K562 (cell line): Measurements from ENCODE around the gene SLC4A1. TPM values are rescaled to one million over a fixed set of nuclear protein-coding genes. Genes with fewer than 3 reads are reported as not detected.

Experiments
- ATAC-seq: fragments of 200-7000 bp; cut with Tn5 transposase; 3 replicates; pipeline ENCODE4 v1.9.1; 2020; ENCODE audit warnings: moderate library complexity
- BruUV-seq: library from RNA; stranded (reverse); fragments of 400-500 nt; replicated peaks from 2 replicates; lab custom pipeline; 2021; lab: Mats Ljungman, UMichigan
- CTCF ChIA-PET: fragments of 300-600 bp; formaldehyde crosslinking; extraction: SDS; loops from one replicate; lab custom pipeline; 2021; ENCODE audit warnings: low intra/inter-chr PET ratio; lab: Yijun Ruan, JAX
- POLR2A ChIA-PET: fragments of 300-600, 350-650 bp; sonication (Branson Sonifier 250); formaldehyde crosslinking; extraction: SDS; loops from one replicate; lab custom pipeline; 2021; ENCODE audit warnings: antibody characterized with exemption, inconsistent platforms; lab: Yijun Ruan, JAX
- DNase-seq, 4 experiments: peaks; one replicate each; pipeline versions ENCODE4 v3.0.0 to v3.0.0-alpha.2; 2011 to 2018; ENCODE audit warnings: low spot score in 3 of 4, mixed read lengths in 3 of 4; ENCODE audit errors: extremely low read depth in 1 of 4
- FAIRE-seq: peaks from 2 replicates; lab custom pipeline; 2011; peaks lifted over from hg19 to GRCh38; lab: Jason Lieb, UNC
- H2AFZ ChIP-seq: 2 replicates; pipeline ENCODE4 v1.6.0; 2011; ENCODE audit warnings: low read depth, low read length, control low read depth, inconsistent platforms
- H3K27ac ChIP-seq: fragments of 200-600 bp; 3 replicates; pipeline ENCODE4 v1.8.0; 2011; ENCODE audit warnings: low read depth, mild to moderate bottlenecking, control low read depth, inconsistent platforms, low read length, moderate library complexity, mixed read lengths; ENCODE audit errors: extremely low read depth
- H3K27me3 ChIP-seq, 2 experiments: fragments of 300-600 bp in 1 of 2; 2 replicates in 1 of 2; 3 replicates in 1 of 2; pipeline versions ENCODE4 v1.6.0 to v1.8.0; 2011; ENCODE audit warnings: inconsistent platforms in 2 of 2, low read length in 2 of 2, mild to moderate bottlenecking in 1 of 2, mixed read lengths in 1 of 2, moderate library complexity in 1 of 2; ENCODE audit not compliant: control insufficient read depth in 2 of 2, insufficient read depth in 2 of 2
- H3K36me3 ChIP-seq: fragments of 300-600 bp; 3 replicates; pipeline ENCODE4 v1.8.0; 2011; ENCODE audit warnings: mild to moderate bottlenecking, low read length, inconsistent platforms; ENCODE audit not compliant: control insufficient read depth, insufficient read depth
- H3K4me1 ChIP-seq, 2 experiments: fragments of 200-600 bp in 1 of 2; replicated peaks in 1 of 2; 2 replicates in 1 of 2; 3 replicates in 1 of 2; pipeline versions ENCODE4 v1.5.1 to v1.8.0; 2011; ENCODE audit warnings: inconsistent platforms in 2 of 2, low read length in 2 of 2, mild to moderate bottlenecking in 1 of 2, mixed read lengths in 1 of 2, moderate library complexity in 1 of 2; ENCODE audit not compliant: control insufficient read depth in 2 of 2, insufficient read depth in 2 of 2
- H3K4me2 ChIP-seq: 2 replicates; pipeline ENCODE4 v1.6.1; 2011; ENCODE audit warnings: low read length, control low read depth, inconsistent platforms, mixed read lengths; ENCODE audit not compliant: insufficient read depth
- H3K4me3 ChIP-seq: fragments of 200-600 bp; sonication (generic), shearing (Covaris generic); 2 replicates; pipeline ENCODE4 v1.5.1; 2016; ENCODE audit warnings: control low read depth, inconsistent platforms
- H3K79me2 ChIP-seq: fragments of 200-600 bp; 3 replicates; pipeline ENCODE4 v1.8.0; 2011; ENCODE audit warnings: low read length, inconsistent platforms; ENCODE audit not compliant: control insufficient read depth, insufficient read depth
- H3K9ac ChIP-seq, 2 experiments: 2 replicates each; pipeline versions ENCODE4 v1.6.0 to v1.6.1; 2011; ENCODE audit warnings: low read depth in 2 of 2, low read length in 2 of 2, control low read depth in 1 of 2, inconsistent platforms in 1 of 2, mild to moderate bottlenecking in 1 of 2, mixed read lengths in 1 of 2; ENCODE audit not compliant: insufficient read depth in 1 of 2
- H3K9me1 ChIP-seq: one replicate; pipeline ENCODE4 v1.6.0; 2011; ENCODE audit warnings: inconsistent platforms, mild to moderate bottlenecking, low read length, moderate library complexity; ENCODE audit not compliant: control insufficient read depth, insufficient read depth
- H3K9me3 ChIP-seq: replicated peaks from 2 replicates; pipeline ENCODE4 v1.5.1; 2011; ENCODE audit warnings: low read depth, low read length, inconsistent platforms; ENCODE audit not compliant: control insufficient read depth, insufficient read depth
- H4K20me1 ChIP-seq: replicated peaks from 2 replicates; pipeline ENCODE4 v1.6.1; 2011; ENCODE audit warnings: low read length, inconsistent platforms, mixed read lengths; ENCODE audit not compliant: control insufficient read depth, insufficient read depth
- ATF4 ChIP-seq: fragments of 450-650 bp; formaldehyde crosslinking; IDR thresholded peaks from 2 replicates; pipeline ENCODE4 v1.4.0; 2022; ENCODE audit warnings: mild to moderate bottlenecking, moderate library complexity
- CREB3L1 ChIP-seq: fragments of 450-650 bp; IDR thresholded peaks from 2 replicates; pipeline ENCODE4 v1.6.1; 2014; ENCODE audit warnings: low read depth, mild to moderate bottlenecking, moderate library complexity, borderline replicate concordance
- GTF2A2 ChIP-seq: IDR thresholded peaks from 2 replicates; pipeline ENCODE4 v1.6.1; 2016; ENCODE audit warnings: mild to moderate bottlenecking, missing genetic modification characterization, missing compliant biosample characterization
- LCOR ChIP-seq: sonication (generic); formaldehyde crosslinking; IDR thresholded peaks from 2 replicates; pipeline ENCODE4 v1.8.0; 2022; ENCODE audit warnings: mild to moderate bottlenecking, missing genetic modification reagents
- MIER1 ChIP-seq: fragments of 450-650 bp; IDR thresholded peaks from 2 replicates; pipeline ENCODE4 v1.6.1; 2016; ENCODE audit warnings: antibody characterized with exemption, mild to moderate bottlenecking, low read depth
- MYC ChIP-seq, 2 experiments: fragments of 250-450 bp in 1 of 2; sonication (Bioruptor Pico) in 1 of 2; IDR thresholded peaks; 2 replicates each; pipeline versions ENCODE4 v1.5.1 to v1.6.1; 2012 to 2021; ENCODE audit warnings: low read depth in 2 of 2, borderline replicate concordance in 1 of 2, improper control_type of control experiment in 1 of 2, low read length in 1 of 2, mild to moderate bottlenecking in 1 of 2, moderate library complexity in 1 of 2
- NCOA2 ChIP-seq, 2 experiments: fragments of 450-650 bp; IDR thresholded peaks; 2 replicates each; pipeline ENCODE4 v1.6.1; 2018; ENCODE audit warnings: mild to moderate bottlenecking in 2 of 2, moderate library complexity in 1 of 2; ENCODE audit not compliant: partially characterized antibody in 2 of 2
- PHTF2 ChIP-seq: fragments of 250-450 bp; sonication (Bioruptor Pico); IDR thresholded peaks from 2 replicates; pipeline ENCODE4 v1.5.0; 2021; ENCODE audit warnings: mild to moderate bottlenecking
- PURB ChIP-seq: sonication (generic); formaldehyde crosslinking; IDR thresholded peaks from 2 replicates; pipeline ENCODE4 v1.9.0; 2021; ENCODE audit warnings: low read depth, mild to moderate bottlenecking, missing genetic modification reagents
- RAD51 ChIP-seq: fragments of 450-650 bp; IDR thresholded peaks from 2 replicates; pipeline ENCODE4 v1.7.1; 2016; ENCODE audit warnings: low read depth, mild to moderate bottlenecking, borderline replicate concordance
- THRA ChIP-seq: fragments of 450-650 bp; IDR thresholded peaks from 2 replicates; pipeline ENCODE4 v1.6.1; 2017; ENCODE audit warnings: mild to moderate bottlenecking, moderate library complexity
- UBTF ChIP-seq, 2 experiments: IDR thresholded peaks; 2 replicates each; pipeline ENCODE4 v1.6.1; 2012; ENCODE audit warnings: improper control_type of control experiment in 2 of 2, low read depth in 2 of 2, low read length in 2 of 2, borderline replicate concordance in 1 of 2
- ZBTB8A ChIP-seq: fragments of 450-650 bp; IDR thresholded peaks from 2 replicates; pipeline ENCODE4 v1.6.1; 2018; ENCODE audit warnings: mild to moderate bottlenecking, moderate library complexity; ENCODE audit not compliant: partially characterized antibody
- ZC3H11A ChIP-seq: IDR thresholded peaks from 2 replicates; pipeline ENCODE4 v1.6.1; 2012; ENCODE audit warnings: low read depth, low read length, improper control_type of control experiment
- ZNF263 ChIP-seq: sonication (generic); formaldehyde crosslinking; IDR thresholded peaks from 2 replicates; pipeline ENCODE4 v1.8.0; 2022; ENCODE audit warnings: mild to moderate bottlenecking, missing genetic modification reagents, borderline replicate concordance
- WGBS: fragments of 100-300 bp; shearing (Covaris generic); methylation state at CpG from one replicate; pipeline ENCODE4 v1.1.6; 2016; ENCODE audit warnings: low coverage, mixed read lengths; ENCODE audit not compliant: insufficient coverage; ENCODE audit errors: missing lambda C conversion rate; 5-methylcytosine and 5-hydroxymethylcytosine counted together
- in situ Hi-C: fragments of 300-500 bp; cut with MboI; formaldehyde crosslinking; loops from 4 replicates; pipeline ENCODE4 v1.15.0; 2018; ENCODE audit warnings: inconsistent platforms, mixed read lengths
- intact Hi-C: fragments of 100-400 bp; cut with micrococcal nuclease; formaldehyde crosslinking; loops from 2 replicates; pipeline ENCODE4 v1.14.2; 2022
- polyA plus RNA-seq, 8 experiments: library from polyadenylated mRNA; depleted of rRNA in 4 of 8; stranded (reverse) in 5 of 8; unstranded in 3 of 8; fragments of >200 nt; fragmentation: Nextera tagmentation in 2 of 8; fragmentation: Illumina TruSeq in 1 of 8; extraction: Ambion mirVana in 2 of 8; extraction: Trizol in 1 of 8; gene quantifications; 2 replicates each; pipeline versions ENCODE4 v1.2.1 to v1.2.3, GENCODE V29; 2011 to 2014; ENCODE audit warnings: inconsistent platforms in 1 of 8, missing spikeins in 1 of 8
- total RNA-seq, 7 experiments: library from RNA; depleted of rRNA in 6 of 7; stranded (reverse); fragments of >200 nt in 6 of 7; fragmentation: Illumina TruSeq in 2 of 7; extraction: Trizol in 2 of 7; gene quantifications; 2 replicates each; pipeline versions ENCODE4 v1.2.1 to v1.2.3, GENCODE V29; 2011 to 2021; ENCODE audit warnings: low replicate concordance in 1 of 7

SLC4A1 gene
- total and polyA plus RNA-seq, 9 of the 15 experiments (the other 6 are each of a cell fraction or from before 2014, with no cell fraction given) = 0.14 to 1.00 (median 0.53) TPM

- H3K4me1 ChIP-seq = peaks cover 0 to 23% of the 10 kb centered on the region in 2 experiments; a peak in 4 of 5 replicates
- H3K36me3 ChIP-seq = no peaks in the 10 kb centered on the region
- H3K27me3 ChIP-seq = peaks cover 7 to 29% of the 10 kb centered on the region in 2 experiments; a peak in 4 of 5 replicates
- H3K27ac ChIP-seq = no peak overlapping the region
- H3K4me3 ChIP-seq = no peak overlapping the region
- H3K4me2 ChIP-seq = no peak overlapping the region
- CTCF ChIA-PET = no interaction called here
- ATAC-seq (peak; percentile 38), FAIRE-seq (no peak), DNase-seq (no peak)
- no peaks in the 10 kb centered on the region for H3K79me2 ChIP-seq
- WGBS = 8% methylated on average over 23 of the region's 26 CpGs
- no peaks in the 10 kb centered on the region; the same call in 1 of the 2 replicates for H4K20me1 ChIP-seq
- BruUV-seq = no TSS peak
- H3K9me3 ChIP-seq = no peaks in the 10 kb centered on the region
- POLR2A ChIA-PET = interaction anchor here (0.6 to 1.0 kb wide), 4 partner anchors 11 to 357 kb away, joined by 3 to 6 read pairs (median 4); no protein-coding TSS in a partner anchor
- in situ Hi-C loops = no loop called here
- intact Hi-C loops = no loop called here
- no peaks in the 10 kb centered on the region for H3K9me1 ChIP-seq
- no peak overlapping the region for H2AFZ ChIP-seq
- no peak overlapping the region for H3K9ac ChIP-seq
- TF ChIP-seq ZNF263 = no peak
- TF ChIP-seq THRA = no peak
- no peak for TF ChIP-seq RAD51
- TF ChIP-seq ATF4 (CRISPR knock-in tag) = no peak
- no peak for TF ChIP-seq PURB
- TF ChIP-seq LCOR (CRISPR knock-in tag) = no peak
- TF ChIP-seq MYC (IDR thresholded peaks at IDR 0.05; ENCODE audit: low read depth, low read length) = no peak
- TF ChIP-seq MYC (CRISPR knock-in tag; IDR thresholded peaks at IDR 0.05; ENCODE audit: borderline replicate concordance, low read depth) = no peak
- TF ChIP-seq ZBTB8A = no peak
- TF ChIP-seq PHTF2 (CRISPR knock-in tag) = no peak
- TF ChIP-seq UBTF (IDR thresholded peaks at IDR 0.05; ENCODE audit: borderline replicate concordance in 1 of 2, low read depth in 2 of 2, low read length in 2 of 2) = no peak
- TF ChIP-seq ZC3H11A = no peak
- TF ChIP-seq NCOA2 (IDR thresholded peaks at IDR 0.05; ENCODE audit: partially characterized antibody in 2 of 2) = no peak
- TF ChIP-seq CREB3L1 = no peak
- TF ChIP-seq GTF2A2 = no peak
- no peak for TF ChIP-seq MIER1
These were observed 39.7 kb upstream of the SLC4A1 start for GRCh38 chr17:44307387-44308186.
